K562 (cell line): ENCODE data around the gene PLCD1. TPM values are rescaled to one million over a fixed set of nuclear protein-coding genes. Genes with fewer than 3 reads are reported as not detected.

ENCODE experiments used
- ATF7 ChIP-seq: fragments of 450-650 bp; IDR thresholded peaks from 2 replicates; pipeline ENCODE4 v1.7.1; 2014; ENCODE audit warnings: mild to moderate bottlenecking, moderate library complexity
- CBFB ChIP-seq: sonication (generic); formaldehyde crosslinking; IDR thresholded peaks from 2 replicates; pipeline ENCODE4 v1.4.0; 2020; ENCODE audit warnings: mild to moderate bottlenecking, missing genetic modification reagents
- JUN ChIP-seq, 2 experiments: sonication (generic) in 1 of 2; formaldehyde crosslinking in 1 of 2; IDR thresholded peaks; 2 replicates each; pipeline versions ENCODE4 v1.6.1 to v1.8.0; 2012 to 2022; ENCODE audit warnings: borderline replicate concordance in 2 of 2, mild to moderate bottlenecking in 2 of 2, improper control_type of control experiment in 1 of 2, low read depth in 1 of 2, low read length in 1 of 2, missing genetic modification reagents in 1 of 2
- KLF16 ChIP-seq: IDR thresholded peaks from 2 replicates; pipeline ENCODE4 v1.6.1; 2016; ENCODE audit warnings: antibody characterized with exemption
- MBD2 ChIP-seq: sonication (generic); IDR thresholded peaks from 2 replicates; pipeline ENCODE4 v1.6.1; 2016; ENCODE audit warnings: low read depth, borderline replicate concordance
- NEUROD1 ChIP-seq: fragments of 150-350 bp; IDR thresholded peaks from 2 replicates; pipeline ENCODE4 v1.6.1; 2014; ENCODE audit warnings: borderline replicate concordance, low read length, low read depth; ENCODE audit not compliant: partially characterized antibody
- RBM25 ChIP-seq: fragments of 200-400 bp; formaldehyde crosslinking; IDR thresholded peaks from 2 replicates; pipeline ENCODE4 v1.6.1; 2018; ENCODE audit warnings: low read length, low read depth, moderate library complexity; ENCODE audit not compliant: severe bottlenecking
- SOX6 ChIP-seq: fragments of 450-650 bp; IDR thresholded peaks from 2 replicates; pipeline ENCODE4 v1.6.1; 2014; ENCODE audit warnings: mild to moderate bottlenecking
- TARDBP ChIP-seq: fragments of 450-650 bp; IDR thresholded peaks from 2 replicates; pipeline ENCODE4 v1.6.1; 2016
- ZFX ChIP-seq: sonication (generic); formaldehyde crosslinking; IDR thresholded peaks from 2 replicates; pipeline ENCODE4 v1.8.0; 2022; ENCODE audit warnings: mild to moderate bottlenecking, missing genetic modification reagents, moderate library complexity
- ZNF354B ChIP-seq: fragments of 250-450 bp; sonication (Bioruptor Pico); IDR thresholded peaks from 2 replicates; pipeline ENCODE4 v1.4.0; 2020
- polyA plus RNA-seq, 8 experiments: library from polyadenylated mRNA; depleted of rRNA in 4 of 8; stranded (reverse) in 5 of 8; unstranded in 3 of 8; fragments of >200 nt; fragmentation: Nextera tagmentation in 2 of 8; fragmentation: Illumina TruSeq in 1 of 8; extraction: Ambion mirVana in 2 of 8; extraction: Trizol in 1 of 8; gene quantifications; 2 replicates each; pipeline versions ENCODE4 v1.2.1 to v1.2.3, GENCODE V29; 2011 to 2014; ENCODE audit warnings: inconsistent platforms in 1 of 8, missing spikeins in 1 of 8
- total RNA-seq, 7 experiments: library from RNA; depleted of rRNA in 6 of 7; stranded (reverse); fragments of >200 nt in 6 of 7; fragmentation: Illumina TruSeq in 2 of 7; extraction: Trizol in 2 of 7; gene quantifications; 2 replicates each; pipeline versions ENCODE4 v1.2.1 to v1.2.3, GENCODE V29; 2011 to 2021; ENCODE audit warnings: low replicate concordance in 1 of 7
- TF ChIP-seq, protein P1 (sequence below): fragments of 450-650 bp; IDR thresholded peaks from 2 replicates; pipeline ENCODE4 v1.6.1; 2016
- TF ChIP-seq, protein P2 (sequence below): IDR thresholded peaks from 3 replicates; pipeline ENCODE4 v1.6.1; 2011; ENCODE audit warnings: borderline replicate concordance, mild to moderate bottlenecking, moderate library complexity; ENCODE audit not compliant: insufficient read length; ENCODE audit errors: extremely low read depth
- TF ChIP-seq, protein P3 (sequence below): sonication (generic); formaldehyde crosslinking; IDR thresholded peaks from 2 replicates; pipeline ENCODE4 v1.8.0; 2022; ENCODE audit warnings: missing genetic modification reagents, mild to moderate bottlenecking, moderate library complexity, borderline replicate concordance
- TF ChIP-seq, protein P4 (sequence below): fragments of 450-650 bp; IDR thresholded peaks from 2 replicates; pipeline ENCODE4 v1.6.1; 2016; ENCODE audit warnings: low read depth, mild to moderate bottlenecking, moderate library complexity
- TF ChIP-seq, protein P5 (sequence below): sonication (generic); formaldehyde crosslinking; IDR thresholded peaks from 2 replicates; pipeline ENCODE4 v1.8.0; 2022; ENCODE audit warnings: mild to moderate bottlenecking, missing genetic modification reagents

The PLCD1 gene
- total and polyA plus RNA-seq, 9 of the 15 experiments (the other 6 are each of a cell fraction or from before 2014, with no cell fraction given) = 5.4 to 209 (median 116) TPM

DNA sequence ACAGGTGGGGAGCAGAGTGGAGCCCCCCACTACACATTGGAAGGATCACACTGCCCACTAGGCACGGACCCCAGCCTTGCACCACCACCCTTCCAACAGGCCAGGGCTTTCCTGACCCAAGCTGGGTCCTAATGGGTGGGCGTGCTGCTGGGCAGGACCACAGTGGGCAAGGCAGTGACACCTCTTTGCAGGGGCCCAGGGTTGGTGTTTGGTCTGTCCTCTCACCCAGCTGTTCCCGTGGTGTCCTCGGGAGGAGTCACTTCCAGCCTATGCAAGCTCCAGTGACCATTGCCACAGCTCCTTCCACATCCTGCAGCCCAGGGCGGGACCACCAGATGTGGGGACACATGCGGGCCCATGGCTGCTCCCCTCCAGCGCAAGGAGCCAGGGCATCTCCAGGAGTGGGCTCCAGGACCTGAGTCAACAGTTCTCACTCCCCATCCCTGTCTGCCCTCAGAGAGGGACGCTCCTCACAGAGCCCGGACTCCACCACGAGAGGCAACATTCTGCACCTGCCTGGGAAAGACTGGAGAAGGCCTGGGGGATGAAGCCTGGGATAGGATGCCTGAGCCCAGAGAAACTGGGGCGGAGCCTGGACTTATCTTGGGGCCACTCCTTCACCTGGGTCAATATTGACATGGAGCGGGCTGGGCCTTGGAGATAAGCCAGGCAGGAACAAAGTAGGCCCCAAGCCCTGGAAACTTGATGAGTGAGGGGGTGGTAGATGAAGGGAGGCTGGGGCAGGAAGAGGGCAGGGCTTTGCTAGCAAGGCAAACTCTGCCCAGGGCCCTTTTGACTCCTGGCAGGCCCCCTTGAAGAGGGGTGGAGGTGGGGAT is 42.7 kb downstream of the PLCD1 start (continued):
- TF ChIP-seq, protein P1, sequence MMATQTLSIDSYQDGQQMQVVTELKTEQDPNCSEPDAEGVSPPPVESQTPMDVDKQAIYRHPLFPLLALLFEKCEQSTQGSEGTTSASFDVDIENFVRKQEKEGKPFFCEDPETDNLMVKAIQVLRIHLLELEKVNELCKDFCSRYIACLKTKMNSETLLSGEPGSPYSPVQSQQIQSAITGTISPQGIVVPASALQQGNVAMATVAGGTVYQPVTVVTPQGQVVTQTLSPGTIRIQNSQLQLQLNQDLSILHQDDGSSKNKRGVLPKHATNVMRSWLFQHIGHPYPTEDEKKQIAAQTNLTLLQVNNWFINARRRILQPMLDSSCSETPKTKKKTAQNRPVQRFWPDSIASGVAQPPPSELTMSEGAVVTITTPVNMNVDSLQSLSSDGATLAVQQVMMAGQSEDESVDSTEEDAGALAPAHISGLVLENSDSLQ = peak; percentile 72
- TF ChIP-seq, protein P2, sequence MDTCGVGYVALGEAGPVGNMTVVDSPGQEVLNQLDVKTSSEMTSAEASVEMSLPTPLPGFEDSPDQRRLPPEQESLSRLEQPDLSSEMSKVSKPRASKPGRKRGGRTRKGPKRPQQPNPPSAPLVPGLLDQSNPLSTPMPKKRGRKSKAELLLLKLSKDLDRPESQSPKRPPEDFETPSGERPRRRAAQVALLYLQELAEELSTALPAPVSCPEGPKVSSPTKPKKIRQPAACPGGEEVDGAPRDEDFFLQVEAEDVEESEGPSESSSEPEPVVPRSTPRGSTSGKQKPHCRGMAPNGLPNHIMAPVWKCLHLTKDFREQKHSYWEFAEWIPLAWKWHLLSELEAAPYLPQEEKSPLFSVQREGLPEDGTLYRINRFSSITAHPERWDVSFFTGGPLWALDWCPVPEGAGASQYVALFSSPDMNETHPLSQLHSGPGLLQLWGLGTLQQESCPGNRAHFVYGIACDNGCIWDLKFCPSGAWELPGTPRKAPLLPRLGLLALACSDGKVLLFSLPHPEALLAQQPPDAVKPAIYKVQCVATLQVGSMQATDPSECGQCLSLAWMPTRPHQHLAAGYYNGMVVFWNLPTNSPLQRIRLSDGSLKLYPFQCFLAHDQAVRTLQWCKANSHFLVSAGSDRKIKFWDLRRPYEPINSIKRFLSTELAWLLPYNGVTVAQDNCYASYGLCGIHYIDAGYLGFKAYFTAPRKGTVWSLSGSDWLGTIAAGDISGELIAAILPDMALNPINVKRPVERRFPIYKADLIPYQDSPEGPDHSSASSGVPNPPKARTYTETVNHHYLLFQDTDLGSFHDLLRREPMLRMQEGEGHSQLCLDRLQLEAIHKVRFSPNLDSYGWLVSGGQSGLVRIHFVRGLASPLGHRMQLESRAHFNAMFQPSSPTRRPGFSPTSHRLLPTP = no peak
- TF ChIP-seq CBFB (peak; percentile 47; the same call in 1 of the 2 replicates), TARDBP (peak; percentile 98), ZNF354B (CRISPR knock-in tag) (no peak), NEUROD1 (peak; percentile 98), JUN (IDR thresholded peaks at IDR 0.05; ENCODE audit: borderline replicate concordance, low read depth, low read length) (peak; percentile 36; the same call in 1 of the 2 replicates), JUN (CRISPR knock-in tag; IDR thresholded peaks at IDR 0.05; ENCODE audit: borderline replicate concordance) (no peak; the same call in 1 of the 2 replicates), ZFX (CRISPR knock-in tag) (no peak), MBD2 (peak; percentile 92), ATF7 (peak; percentile 86), RBM25 (no peak), KLF16 (peak; percentile 97), SOX6 (peak; percentile 98)
- TF ChIP-seq, protein P3, sequence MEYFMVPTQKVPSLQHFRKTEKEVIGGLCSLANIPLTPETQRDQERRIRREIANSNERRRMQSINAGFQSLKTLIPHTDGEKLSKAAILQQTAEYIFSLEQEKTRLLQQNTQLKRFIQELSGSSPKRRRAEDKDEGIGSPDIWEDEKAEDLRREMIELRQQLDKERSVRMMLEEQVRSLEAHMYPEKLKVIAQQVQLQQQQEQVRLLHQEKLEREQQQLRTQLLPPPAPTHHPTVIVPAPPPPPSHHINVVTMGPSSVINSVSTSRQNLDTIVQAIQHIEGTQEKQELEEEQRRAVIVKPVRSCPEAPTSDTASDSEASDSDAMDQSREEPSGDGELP (CRISPR knock-in tag) = peak; percentile 96
- TF ChIP-seq, protein P4, sequence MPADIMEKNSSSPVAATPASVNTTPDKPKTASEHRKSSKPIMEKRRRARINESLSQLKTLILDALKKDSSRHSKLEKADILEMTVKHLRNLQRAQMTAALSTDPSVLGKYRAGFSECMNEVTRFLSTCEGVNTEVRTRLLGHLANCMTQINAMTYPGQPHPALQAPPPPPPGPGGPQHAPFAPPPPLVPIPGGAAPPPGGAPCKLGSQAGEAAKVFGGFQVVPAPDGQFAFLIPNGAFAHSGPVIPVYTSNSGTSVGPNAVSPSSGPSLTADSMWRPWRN = peak; percentile 86
- TF ChIP-seq, protein P5, sequence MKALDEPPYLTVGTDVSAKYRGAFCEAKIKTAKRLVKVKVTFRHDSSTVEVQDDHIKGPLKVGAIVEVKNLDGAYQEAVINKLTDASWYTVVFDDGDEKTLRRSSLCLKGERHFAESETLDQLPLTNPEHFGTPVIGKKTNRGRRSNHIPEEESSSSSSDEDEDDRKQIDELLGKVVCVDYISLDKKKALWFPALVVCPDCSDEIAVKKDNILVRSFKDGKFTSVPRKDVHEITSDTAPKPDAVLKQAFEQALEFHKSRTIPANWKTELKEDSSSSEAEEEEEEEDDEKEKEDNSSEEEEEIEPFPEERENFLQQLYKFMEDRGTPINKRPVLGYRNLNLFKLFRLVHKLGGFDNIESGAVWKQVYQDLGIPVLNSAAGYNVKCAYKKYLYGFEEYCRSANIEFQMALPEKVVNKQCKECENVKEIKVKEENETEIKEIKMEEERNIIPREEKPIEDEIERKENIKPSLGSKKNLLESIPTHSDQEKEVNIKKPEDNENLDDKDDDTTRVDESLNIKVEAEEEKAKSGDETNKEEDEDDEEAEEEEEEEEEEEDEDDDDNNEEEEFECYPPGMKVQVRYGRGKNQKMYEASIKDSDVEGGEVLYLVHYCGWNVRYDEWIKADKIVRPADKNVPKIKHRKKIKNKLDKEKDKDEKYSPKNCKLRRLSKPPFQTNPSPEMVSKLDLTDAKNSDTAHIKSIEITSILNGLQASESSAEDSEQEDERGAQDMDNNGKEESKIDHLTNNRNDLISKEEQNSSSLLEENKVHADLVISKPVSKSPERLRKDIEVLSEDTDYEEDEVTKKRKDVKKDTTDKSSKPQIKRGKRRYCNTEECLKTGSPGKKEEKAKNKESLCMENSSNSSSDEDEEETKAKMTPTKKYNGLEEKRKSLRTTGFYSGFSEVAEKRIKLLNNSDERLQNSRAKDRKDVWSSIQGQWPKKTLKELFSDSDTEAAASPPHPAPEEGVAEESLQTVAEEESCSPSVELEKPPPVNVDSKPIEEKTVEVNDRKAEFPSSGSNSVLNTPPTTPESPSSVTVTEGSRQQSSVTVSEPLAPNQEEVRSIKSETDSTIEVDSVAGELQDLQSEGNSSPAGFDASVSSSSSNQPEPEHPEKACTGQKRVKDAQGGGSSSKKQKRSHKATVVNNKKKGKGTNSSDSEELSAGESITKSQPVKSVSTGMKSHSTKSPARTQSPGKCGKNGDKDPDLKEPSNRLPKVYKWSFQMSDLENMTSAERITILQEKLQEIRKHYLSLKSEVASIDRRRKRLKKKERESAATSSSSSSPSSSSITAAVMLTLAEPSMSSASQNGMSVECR (CRISPR knock-in tag) = no peak
